Measurements from ENCODE around the gene CD5L. TPM values are rescaled to one million over a fixed set of nuclear protein-coding genes. Genes with fewer than 3 reads are reported as not detected.

The CD5L gene
- total RNA-seq = not detected in 2 replicates

DNA sequence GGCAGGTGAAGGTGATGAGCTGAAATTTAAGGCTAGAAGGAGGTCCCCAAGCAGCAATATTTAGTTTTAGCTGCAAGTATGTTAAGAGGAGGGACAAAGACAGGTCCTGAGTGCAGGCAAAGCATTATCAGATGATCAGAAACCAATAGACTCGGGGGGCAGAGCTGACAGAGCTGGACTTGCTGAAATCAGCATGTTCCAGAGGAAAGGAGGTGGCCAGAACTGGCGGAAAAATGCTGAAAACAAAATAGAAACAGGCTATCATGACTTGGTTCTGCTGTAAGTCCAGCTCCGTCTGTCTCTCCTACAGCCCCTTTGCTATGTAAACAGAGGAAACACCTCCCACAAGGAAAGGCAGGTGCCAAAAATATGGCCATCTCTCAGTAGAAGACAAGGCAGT, at the start of gene CD5L:
CD5L (minus strand) TSS at position 101 of the 400 bp plus-strand sequence. CDS start 107 bp downstream, outside the sequence.

GRCh38 chr1:157819896-157820295, 21.7 kb downstream of the CD5L start, which contains the start of gene FCRL1:
TSS of gene FCRL1 (minus strand) at chr1:157820120. CDS start at chr1:157820037, 83 bp downstream.

Other genes starting within 250 kb of the CD5L start
- gene FCRL4, start 243.7 kb downstream of the CD5L start, total RNA-seq = not detected in 2 replicates
- gene FCRL3, start 141.0 kb downstream of the CD5L start, total RNA-seq = not detected in 2 replicates
- not detected in 2 replicates for gene FCRL2, start 64.7 kb downstream of the CD5L start, total RNA-seq
- gene FCRL1, start 21.7 kb downstream of the CD5L start, total RNA-seq = not detected in 2 replicates
- 77.6 and 94.6 TPM in 2 replicates for gene KIRREL1, start 151.8 kb upstream of the CD5L start, total RNA-seq

Measured in cardiac atrium fibroblast (primary cell).